Head of caudate nucleus (tissue), 42 donors: ENCODE results near the gene CPT1B.
A peak's percentile ranks its signal among the peaks of the same experiment; 100 is the strongest.
"Not testable (repeated sequence)": the region's sequence is repeated elsewhere in the genome, so short reads cannot be mapped to it uniquely, and the experiment has no call there.

ENCODE experiments used
- DNase-seq, 42 donors: peaks; one replicate each; pipeline versions ENCODE4 v3.0.0 to v3.0.0-alpha.2; 2020 to 2021; ENCODE audit warnings: mixed read lengths in 7 of 42
- intact Hi-C: fragments of 100-400 bp; cut with DNase I; formaldehyde crosslinking; loops from one replicate; pipeline ENCODE4 v1.15.0; 2022

Gene CPT1B

GRCh38 chr22:50577987-50578775, at the start of gene CPT1B:
Gene CPT1B, minus strand, starts transcription at chr22:50578427. Its CDS starts 512 bp downstream, at chr22:50577915.
- intact Hi-C loops: no loop called here

GRCh38 chr22:50626850-50627641, 48.8 kb upstream of the CPT1B start:
- intact Hi-C loops: no loop called here
- DNase-seq: peak in 3 of 42 donors; percentile 14 to 42 (median 27)

More at GRCh38 chr22:50577987-50578775, at the start of gene CPT1B:
- DNase-seq: peak in 1 of 42 donors; percentile 16

GRCh38 chr22:50626314-50626849, 48.2 kb upstream of the CPT1B start:
- DNase-seq: peak in 3 of 42 donors; percentile 3 to 37 (median 10)
- intact Hi-C loops: no loop called here

DNA sequence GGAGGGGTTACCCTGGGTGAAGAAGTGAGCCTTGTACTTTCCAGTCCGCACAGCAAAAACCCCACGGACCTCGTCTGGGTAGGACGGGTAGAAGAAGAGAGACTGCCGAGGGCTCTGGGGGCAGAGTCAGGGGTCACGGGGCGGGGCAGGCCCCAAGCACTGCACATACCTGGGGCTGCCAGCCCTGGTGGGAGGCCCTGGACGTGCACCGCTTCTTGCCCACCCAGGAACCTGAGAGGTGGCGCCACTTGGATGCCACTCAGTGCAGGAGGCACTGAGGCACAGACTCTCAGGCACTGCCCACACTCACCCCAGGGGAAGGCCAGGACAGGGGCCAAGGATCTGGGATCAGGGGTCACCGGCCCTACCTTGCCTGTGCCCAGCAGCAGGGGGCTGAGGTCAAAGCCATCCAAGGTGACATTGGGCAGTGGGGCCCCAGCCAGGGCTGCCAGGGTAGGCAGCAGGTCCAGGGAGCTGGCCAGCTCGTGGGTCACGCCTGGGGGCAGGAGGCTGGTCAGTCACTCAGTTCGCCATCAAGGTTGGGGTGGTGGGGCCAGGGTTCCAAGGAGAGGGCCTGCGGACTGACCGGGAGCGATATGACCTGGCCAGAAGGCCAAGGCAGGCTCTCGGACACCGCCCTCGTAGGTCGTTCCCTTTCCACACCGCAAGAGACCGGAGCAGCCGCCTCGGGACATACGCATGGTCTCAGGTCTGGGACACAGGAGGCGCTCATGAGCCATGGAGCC, 47.5 kb upstream of the CPT1B start:
- intact Hi-C loops: no loop called here
- DNase-seq: peak in 5 of 42 donors; percentile 11 to 37 (median 26)

DNA sequence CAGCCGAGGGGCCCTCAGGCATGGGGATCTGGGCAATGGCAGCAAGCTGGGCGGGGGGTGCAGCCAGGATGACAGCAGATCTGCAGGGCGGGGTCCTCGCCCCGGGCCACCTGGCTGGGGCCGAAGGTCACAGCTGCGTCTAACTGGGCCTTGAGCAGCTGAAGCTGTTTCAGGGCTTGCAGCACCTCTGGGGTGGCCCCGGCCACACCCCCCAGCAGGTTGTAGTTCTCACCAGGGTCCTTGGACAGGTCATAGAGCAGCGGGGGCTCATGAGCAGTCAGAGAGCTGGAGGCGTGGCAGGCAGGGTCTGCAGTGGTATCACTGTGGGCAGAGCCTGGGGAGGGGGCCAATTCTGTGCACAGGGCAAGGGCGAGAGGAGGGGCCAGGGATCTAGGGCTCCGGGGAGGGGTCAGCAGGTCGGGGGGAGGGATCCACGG, 46.9 kb upstream of the CPT1B start:
- intact Hi-C loops: no loop called here
- DNase-seq: peak in 3 of 42 donors; percentile 9 to 19 (median 15)

- DNase-seq: peak in 3 of 42 donors; percentile 11 to 24 (median 14)
- intact Hi-C loops: no loop called here
Observed at GRCh38 chr22:50624347-50625130, 46.3 kb upstream of the CPT1B start.

DNA sequence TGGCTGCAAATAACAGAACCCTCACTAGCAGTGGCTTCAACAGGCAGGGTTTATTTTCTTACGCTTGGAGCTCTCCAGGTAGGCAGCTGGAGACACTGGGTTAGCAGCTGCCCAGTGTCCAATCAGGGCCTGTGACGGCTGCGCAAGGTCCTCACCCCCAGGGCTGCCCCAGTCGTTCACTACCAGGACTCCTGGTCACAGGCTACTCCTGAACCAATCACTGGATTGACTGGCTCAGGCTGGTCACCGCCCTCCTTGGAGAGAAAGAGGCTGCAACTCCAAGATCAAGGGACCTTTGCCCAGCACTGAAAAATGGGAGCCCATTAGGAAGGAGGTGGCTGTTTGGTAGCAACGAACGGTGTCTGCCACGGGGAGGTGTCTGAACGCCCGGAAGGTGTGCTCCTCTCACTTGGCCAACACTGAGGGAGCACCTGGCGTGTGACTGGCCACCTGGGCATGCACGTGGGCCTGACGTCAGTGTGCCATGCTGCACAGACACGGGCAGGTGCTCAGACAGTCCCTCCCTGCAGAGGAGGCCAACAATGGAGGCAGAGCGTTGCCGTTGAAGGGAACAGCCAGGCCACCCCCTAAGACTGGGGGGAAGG, 44.6 kb upstream of the CPT1B start:
- intact Hi-C loops: no loop called here
- DNase-seq: peak in 3 of 42 donors; percentile 3 to 25 (median 8)

- DNase-seq: no peak
- intact Hi-C loops: no loop called here
Observed at GRCh38 chr22:50621948-50622722, 43.9 kb upstream of the CPT1B start.

DNA sequence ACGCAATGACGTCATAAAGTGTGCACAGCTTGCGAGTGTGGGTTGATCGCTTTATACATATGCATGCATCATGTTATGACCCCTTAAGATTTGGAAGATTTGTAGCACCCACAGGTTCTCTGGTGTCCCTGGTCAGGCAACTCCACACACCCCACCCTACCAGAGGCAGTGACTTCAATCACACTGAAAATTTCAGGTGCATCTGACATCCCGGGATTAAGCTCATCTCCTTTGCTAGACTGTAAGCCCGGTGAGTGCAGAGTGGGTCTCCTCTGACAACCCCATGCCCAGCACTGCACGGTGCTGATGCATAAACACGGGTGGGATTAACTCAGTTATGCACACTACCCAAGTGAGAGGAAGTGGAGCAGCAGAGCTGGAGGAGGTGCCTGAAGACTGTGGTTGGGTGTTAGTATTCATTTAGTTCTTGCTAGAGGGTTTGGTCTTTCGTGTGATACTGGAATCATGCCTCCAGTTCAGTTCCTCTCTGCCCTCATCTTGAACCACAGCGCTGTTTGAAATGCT, 43.2 kb upstream of the CPT1B start:
- intact Hi-C loops: no loop called here
- peak in 15 of 42 donors; percentile 14 to 55 (median 41) for DNase-seq

GRCh38 chr22:50620593-50621355, 42.5 kb upstream of the CPT1B start:
- peak in 41 of 42 donors; percentile 28 to 88 (median 77) for DNase-seq
- intact Hi-C loops: no loop called here

DNA sequence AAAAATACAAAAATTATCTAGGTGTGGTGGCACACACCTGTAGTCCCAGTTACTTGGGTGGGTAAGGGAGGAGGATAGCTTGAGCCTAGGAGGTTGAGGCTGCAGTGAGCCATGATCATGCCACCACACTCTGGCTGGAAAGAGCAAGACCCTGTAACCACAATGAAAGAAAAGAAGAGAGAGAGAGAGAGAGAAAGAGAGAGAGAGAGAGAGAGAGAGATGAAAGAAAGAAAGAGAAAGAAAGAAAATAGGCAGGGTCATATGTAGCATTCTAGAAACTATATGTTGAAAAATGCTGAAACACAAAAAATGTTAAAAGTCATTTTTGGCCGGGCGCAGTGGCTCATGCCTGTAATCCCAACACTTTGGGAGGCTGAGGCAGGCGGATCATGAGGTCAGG, 36.1 kb upstream of the CPT1B start:
- DNase-seq: peak in 2 of 42 donors; percentile 1 to 5
- intact Hi-C loops: not testable (repeated sequence)

GRCh38 chr22:50613291-50613981, 35.2 kb upstream of the CPT1B start:
- intact Hi-C loops: no loop called here
- peak in 5 of 42 donors; percentile 12 to 33 (median 21) for DNase-seq

GRCh38 chr22:50612528-50613221, 34.4 kb upstream of the CPT1B start:
- intact Hi-C loops: no loop called here
- peak in 27 of 42 donors; percentile 25 to 78 (median 51) for DNase-seq

DNA sequence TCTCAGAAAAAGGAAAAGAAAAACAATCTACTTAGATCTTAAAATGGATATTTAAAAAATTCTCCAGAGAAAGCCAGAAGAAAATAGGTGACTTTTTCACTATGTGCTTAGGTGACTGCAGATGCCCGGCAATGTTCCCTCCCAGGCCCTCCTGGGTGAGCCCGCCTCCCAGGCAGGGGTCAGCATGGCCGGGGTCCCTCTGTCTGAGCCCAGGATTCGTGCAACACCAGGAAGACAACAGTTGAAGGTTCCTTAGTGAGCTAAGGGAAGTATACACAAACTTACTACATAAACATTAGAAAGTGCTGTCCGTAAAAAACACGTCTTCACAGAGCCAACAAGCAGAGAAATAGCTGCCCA, 33.9 kb upstream of the CPT1B start:
- DNase-seq: peak in 3 of 42 donors; percentile 3 to 22 (median 13)
- intact Hi-C loops: no loop called here
